ENCODE results near the gene NLGN4Y.

Gene NLGN4Y

DNA sequence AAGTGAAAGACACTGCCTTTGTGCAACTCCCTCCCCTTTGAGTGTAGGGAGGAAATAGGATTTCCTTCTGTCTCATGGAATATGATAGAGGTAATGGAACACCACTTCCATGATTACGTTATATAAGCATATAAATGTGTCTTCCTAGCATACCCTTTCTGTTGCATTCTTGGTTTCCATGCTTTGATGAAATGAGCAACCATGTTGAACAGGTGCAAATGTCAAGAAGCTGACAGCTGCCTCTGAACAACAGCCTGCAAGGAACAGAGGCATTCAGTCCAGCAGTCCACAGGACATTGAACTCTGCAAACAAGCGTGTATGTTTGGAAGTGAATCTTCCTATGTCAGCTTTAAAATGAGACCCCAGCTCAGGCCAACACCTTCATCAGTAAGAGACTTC lies 117.5 kb downstream of the NLGN4Y start:
- Histone ChIP-seq H3K9me3 (ENCODE audit: control extremely low read depth in 1 of 5, control insufficient read depth in 4 of 5, insufficient read depth in 2 of 5, low read depth in 1 of 5, low read length in 4 of 5) (no peaks in the 10 kb centered on the region), H3K4me1 (ENCODE audit: control extremely low read depth in 1 of 4, control insufficient read depth in 4 of 4, insufficient read depth in 4 of 4, low read length in 3 of 4) (no peaks in the 10 kb centered on the region), H3K27me3 (replicated peaks in 2 of 5; ENCODE audit: control insufficient read depth in 4 of 5, insufficient read depth in 5 of 5, low read length in 4 of 5) (no peaks in the 10 kb centered on the region), H3K36me3 (ENCODE audit: control insufficient read depth in 4 of 4, insufficient read depth in 4 of 4, low read length in 3 of 4) (no peaks in the 10 kb centered on the region), H3K27ac (ENCODE audit: insufficient read depth in 1 of 2, low read depth in 1 of 2, low read length in 2 of 2, poor library complexity in 1 of 2, severe bottlenecking in 2 of 2) (no peak overlapping the region), H3K4me3 (ENCODE audit: control insufficient read depth in 1 of 7, extremely low read depth in 1 of 7, insufficient read depth in 4 of 7, low read depth in 2 of 7, low read length in 6 of 7) (no peak overlapping the region)
- ChIA-PET CTCF (interaction anchor here (1.1 kb wide), 1 partner anchor 9 kb away, joined by 4 read pairs; no protein-coding TSS in a partner anchor), POLR2A (no interaction called here)
- no peak for DNase-seq
- no CpG with 5 or more reads among the region's 2 CpGs for WGBS (ENCODE audit: insufficient coverage)

DNA sequence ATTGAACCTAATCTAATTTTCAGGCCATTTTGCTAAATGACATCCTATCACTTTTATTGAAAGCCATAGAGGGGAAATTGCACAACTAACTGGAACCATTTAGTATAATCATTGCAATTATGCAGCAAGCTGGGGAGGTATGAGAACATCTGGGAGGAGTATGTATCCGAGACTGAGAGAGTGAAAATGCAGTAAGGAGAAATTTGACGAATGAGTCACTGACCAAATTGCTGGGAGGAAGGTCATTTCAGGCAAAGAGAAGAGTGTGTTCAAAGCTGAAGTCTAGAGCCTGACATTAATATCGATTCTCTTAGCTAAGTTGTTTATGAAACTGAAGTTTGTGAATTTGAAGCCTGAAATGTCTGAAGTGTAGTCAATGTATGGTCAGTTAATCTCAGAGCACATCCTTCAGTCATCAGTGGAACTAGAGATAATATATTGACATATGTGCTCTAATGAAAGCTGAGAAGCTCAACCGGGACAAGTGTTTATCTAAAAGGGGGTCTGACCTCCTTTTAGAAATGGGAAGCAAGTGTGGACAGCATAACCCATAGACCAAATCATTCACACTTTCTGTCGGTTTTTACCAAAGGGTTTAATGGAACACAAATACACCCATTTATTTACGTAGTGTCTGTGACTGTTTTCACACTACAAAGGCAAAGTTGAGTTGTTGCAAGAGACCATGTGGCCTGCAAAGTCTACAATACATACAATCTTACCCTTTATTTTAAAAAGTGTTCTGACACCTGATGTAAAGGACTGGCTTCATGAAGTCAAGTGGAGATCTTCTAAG lies 120.0 kb downstream of the NLGN4Y start:
- H3K4me1 ChIP-seq (ENCODE audit: control extremely low read depth in 1 of 4, control insufficient read depth in 4 of 4, insufficient read depth in 4 of 4, low read length in 3 of 4) = no peaks in the 10 kb centered on the region
- CTCF ChIA-PET = no interaction called here

DNA sequence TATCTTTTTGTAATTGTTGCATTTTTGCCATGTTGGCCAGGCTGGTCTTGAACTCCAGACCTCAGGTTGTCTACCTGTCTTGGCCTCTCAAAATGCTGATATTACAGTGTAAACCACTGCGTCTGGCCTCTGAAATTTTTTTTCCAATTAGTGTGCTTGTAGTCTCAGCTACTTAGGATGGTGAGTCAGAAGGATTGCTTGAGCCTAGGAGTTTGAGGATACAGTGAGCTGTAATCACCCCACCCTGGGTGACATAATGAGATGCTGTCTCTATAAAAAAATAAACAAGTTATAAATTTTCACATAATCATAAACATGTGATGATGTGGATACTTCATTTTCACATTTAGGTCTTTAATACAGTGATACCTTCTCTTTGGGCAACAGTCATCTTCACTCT lies 154.9 kb downstream of the NLGN4Y start:
- Histone ChIP-seq H3K27me3 (replicated peaks in 2 of 5; ENCODE audit: control insufficient read depth in 4 of 5, insufficient read depth in 5 of 5, low read length in 4 of 5) (no peaks in the 10 kb centered on the region), H3K36me3 (ENCODE audit: control insufficient read depth in 4 of 4, insufficient read depth in 4 of 4, low read length in 3 of 4) (no peaks in the 10 kb centered on the region), H3K4me3 (ENCODE audit: control insufficient read depth in 1 of 7, extremely low read depth in 1 of 7, insufficient read depth in 4 of 7, low read depth in 2 of 7, low read length in 6 of 7) (no peak overlapping the region), H3K9me3 (ENCODE audit: control extremely low read depth in 1 of 5, control insufficient read depth in 4 of 5, insufficient read depth in 2 of 5, low read depth in 1 of 5, low read length in 4 of 5) (no peaks in the 10 kb centered on the region), H3K4me1 (ENCODE audit: control extremely low read depth in 1 of 4, control insufficient read depth in 4 of 4, insufficient read depth in 4 of 4, low read length in 3 of 4) (no peaks in the 10 kb centered on the region), H3K27ac (ENCODE audit: insufficient read depth in 1 of 2, low read depth in 1 of 2, low read length in 2 of 2, poor library complexity in 1 of 2, severe bottlenecking in 2 of 2) (no peak overlapping the region)
- ChIA-PET POLR2A (no interaction called here), CTCF (no interaction called here)
- no CpG with 5 or more reads among the region's 1 CpG for WGBS (ENCODE audit: insufficient coverage)
- DNase-seq = no peak

More for the DNA sequence above, 120.0 kb downstream of the NLGN4Y start:
- no peaks in the 10 kb centered on the region for H3K9me3 ChIP-seq (ENCODE audit: control extremely low read depth in 1 of 5, control insufficient read depth in 4 of 5, insufficient read depth in 2 of 5, low read depth in 1 of 5, low read length in 4 of 5)
- H3K4me3 ChIP-seq (ENCODE audit: control insufficient read depth in 1 of 7, extremely low read depth in 1 of 7, insufficient read depth in 4 of 7, low read depth in 2 of 7, low read length in 6 of 7) = no peak overlapping the region
- no peaks in the 10 kb centered on the region for H3K36me3 ChIP-seq (ENCODE audit: control insufficient read depth in 4 of 4, insufficient read depth in 4 of 4, low read length in 3 of 4)
- POLR2A ChIA-PET = no interaction called here
- no CpG with 5 or more reads among the region's 6 CpGs for WGBS (ENCODE audit: insufficient coverage)
- no peak for DNase-seq
- H3K27me3 ChIP-seq (replicated peaks in 2 of 5; ENCODE audit: control insufficient read depth in 4 of 5, insufficient read depth in 5 of 5, low read length in 4 of 5) = no peaks in the 10 kb centered on the region
- no peak overlapping the region for H3K27ac ChIP-seq (ENCODE audit: insufficient read depth in 1 of 2, low read depth in 1 of 2, low read length in 2 of 2, poor library complexity in 1 of 2, severe bottlenecking in 2 of 2)

GRCh38 chrY:14694543-14694942 lies 170.2 kb downstream of the NLGN4Y start:
- H3K9me3 ChIP-seq (ENCODE audit: control extremely low read depth in 1 of 5, control insufficient read depth in 4 of 5, insufficient read depth in 2 of 5, low read depth in 1 of 5, low read length in 4 of 5) = no peaks in the 10 kb centered on the region
- no peak for DNase-seq
- no peaks in the 10 kb centered on the region for H3K27me3 ChIP-seq (replicated peaks in 2 of 5; ENCODE audit: control insufficient read depth in 4 of 5, insufficient read depth in 5 of 5, low read length in 4 of 5)
- no peaks in the 10 kb centered on the region for H3K4me1 ChIP-seq (ENCODE audit: control extremely low read depth in 1 of 4, control insufficient read depth in 4 of 4, insufficient read depth in 4 of 4, low read length in 3 of 4)
- no peak overlapping the region for H3K27ac ChIP-seq (ENCODE audit: insufficient read depth in 1 of 2, low read depth in 1 of 2, low read length in 2 of 2, poor library complexity in 1 of 2, severe bottlenecking in 2 of 2)
- ChIA-PET POLR2A (no interaction called here), CTCF (no interaction called here)
- H3K36me3 ChIP-seq (ENCODE audit: control insufficient read depth in 4 of 4, insufficient read depth in 4 of 4, low read length in 3 of 4) = no peaks in the 10 kb centered on the region
- H3K4me3 ChIP-seq (ENCODE audit: control insufficient read depth in 1 of 7, extremely low read depth in 1 of 7, insufficient read depth in 4 of 7, low read depth in 2 of 7, low read length in 6 of 7) = no peak overlapping the region

GRCh38 chrY:14708158-14708557 lies 183.8 kb downstream of the NLGN4Y start:
- Histone ChIP-seq H3K27me3 (replicated peaks in 2 of 5; ENCODE audit: control insufficient read depth in 4 of 5, insufficient read depth in 5 of 5, low read length in 4 of 5) (no peaks in the 10 kb centered on the region), H3K9me3 (ENCODE audit: control extremely low read depth in 1 of 5, control insufficient read depth in 4 of 5, insufficient read depth in 2 of 5, low read depth in 1 of 5, low read length in 4 of 5) (no peaks in the 10 kb centered on the region), H3K4me3 (ENCODE audit: control insufficient read depth in 1 of 7, extremely low read depth in 1 of 7, insufficient read depth in 4 of 7, low read depth in 2 of 7, low read length in 6 of 7) (no peak overlapping the region), H3K36me3 (ENCODE audit: control insufficient read depth in 4 of 4, insufficient read depth in 4 of 4, low read length in 3 of 4) (no peaks in the 10 kb centered on the region), H3K4me1 (ENCODE audit: control extremely low read depth in 1 of 4, control insufficient read depth in 4 of 4, insufficient read depth in 4 of 4, low read length in 3 of 4) (no peaks in the 10 kb centered on the region), H3K27ac (ENCODE audit: insufficient read depth in 1 of 2, low read depth in 1 of 2, low read length in 2 of 2, poor library complexity in 1 of 2, severe bottlenecking in 2 of 2) (no peak overlapping the region)
- POLR2A ChIA-PET = no interaction called here
- CTCF ChIA-PET = no interaction called here
- no peak for DNase-seq

- no peak overlapping the region for H3K27ac ChIP-seq (ENCODE audit: insufficient read depth in 1 of 2, low read depth in 1 of 2, low read length in 2 of 2, poor library complexity in 1 of 2, severe bottlenecking in 2 of 2)
- no CpG with 5 or more reads among the region's 1 CpG for WGBS (ENCODE audit: insufficient coverage)
- H3K36me3 ChIP-seq (ENCODE audit: control insufficient read depth in 4 of 4, insufficient read depth in 4 of 4, low read length in 3 of 4) = no peaks in the 10 kb centered on the region
- H3K27me3 ChIP-seq (replicated peaks in 2 of 5; ENCODE audit: control insufficient read depth in 4 of 5, insufficient read depth in 5 of 5, low read length in 4 of 5) = no peaks in the 10 kb centered on the region
- no peak for DNase-seq
- H3K4me1 ChIP-seq (ENCODE audit: control extremely low read depth in 1 of 4, control insufficient read depth in 4 of 4, insufficient read depth in 4 of 4, low read length in 3 of 4) = no peaks in the 10 kb centered on the region
- no peak overlapping the region for H3K4me3 ChIP-seq (ENCODE audit: control insufficient read depth in 1 of 7, extremely low read depth in 1 of 7, insufficient read depth in 4 of 7, low read depth in 2 of 7, low read length in 6 of 7)
- ChIA-PET CTCF (no interaction called here), POLR2A (no interaction called here)
- no peaks in the 10 kb centered on the region for H3K9me3 ChIP-seq (ENCODE audit: control extremely low read depth in 1 of 5, control insufficient read depth in 4 of 5, insufficient read depth in 2 of 5, low read depth in 1 of 5, low read length in 4 of 5)
Observed at GRCh38 chrY:14741596-14741995, 217.3 kb downstream of the NLGN4Y start.

- H3K4me3 ChIP-seq (ENCODE audit: control insufficient read depth in 1 of 7, extremely low read depth in 1 of 7, insufficient read depth in 4 of 7, low read depth in 2 of 7, low read length in 6 of 7) = no peak overlapping the region
- H3K27ac ChIP-seq (ENCODE audit: insufficient read depth in 1 of 2, low read depth in 1 of 2, low read length in 2 of 2, poor library complexity in 1 of 2, severe bottlenecking in 2 of 2) = no peak overlapping the region
- no peaks in the 10 kb centered on the region for H3K36me3 ChIP-seq (ENCODE audit: control insufficient read depth in 4 of 4, insufficient read depth in 4 of 4, low read length in 3 of 4)
- ChIA-PET POLR2A (no interaction called here), CTCF (no interaction called here)
- no CpG with 5 or more reads among the region's 4 CpGs for WGBS (ENCODE audit: insufficient coverage)
- no peaks in the 10 kb centered on the region for H3K9me3 ChIP-seq (ENCODE audit: control extremely low read depth in 1 of 5, control insufficient read depth in 4 of 5, insufficient read depth in 2 of 5, low read depth in 1 of 5, low read length in 4 of 5)
- no peak for DNase-seq
- no peaks in the 10 kb centered on the region for H3K27me3 ChIP-seq (replicated peaks in 2 of 5; ENCODE audit: control insufficient read depth in 4 of 5, insufficient read depth in 5 of 5, low read length in 4 of 5)
- H3K4me1 ChIP-seq (ENCODE audit: control extremely low read depth in 1 of 4, control insufficient read depth in 4 of 4, insufficient read depth in 4 of 4, low read length in 3 of 4) = no peaks in the 10 kb centered on the region
Observed at GRCh38 chrY:14748329-14748728, 224.0 kb downstream of the NLGN4Y start.
